Gastrocnemius medialis (tissue), 4 donors: ENCODE measurements around the gene PTPRCAP. TPM values are rescaled to one million over a fixed set of nuclear protein-coding genes. Genes with fewer than 3 reads are reported as not detected.

Experiments
- ATAC-seq, 2 donors: fragments of 150-250 bp; one replicate each; pipeline ENCODE4 v1.9.1; 2016
- DNase-seq, 2 donors: peaks; one replicate each; pipeline ENCODE4 v3.0.0-alpha.2; 2019
- H3K27ac ChIP-seq, 4 donors: fragments of 200-600 bp; sonication (generic); 1 replicate in 1 of 4; 2 replicates in 3 of 4; pipeline ENCODE4 v1.5.1; 2016 to 2018; ENCODE audit warnings: mild to moderate bottlenecking in 2 of 4, moderate library complexity in 1 of 4
- H3K27me3 ChIP-seq, 3 donors: fragments of 200-600 bp; sonication (generic) in 2 of 3; 1 replicate in 1 of 3; 2 replicates in 2 of 3; pipeline versions ENCODE4 v1.5.1 to v1.6.0; 2016 to 2019; ENCODE audit warnings: mild to moderate bottlenecking in 1 of 3, moderate library complexity in 1 of 3
- H3K36me3 ChIP-seq, 2 donors: fragments of 200-600 bp; sonication (generic) in 1 of 2; one replicate each; pipeline ENCODE4 v1.5.1; 2017 to 2018
- H3K4me1 ChIP-seq, 2 donors: fragments of 200-600 bp; sonication (generic) in 1 of 2; one replicate each; pipeline ENCODE4 v1.5.1; 2016 to 2017; ENCODE audit warnings: mild to moderate bottlenecking in 2 of 2
- H3K4me3 ChIP-seq, 4 donors: fragments of 200-600 bp; sonication (generic) in 3 of 4; 1 replicate in 1 of 4; 2 replicates in 3 of 4; pipeline ENCODE4 v1.5.1; 2016 to 2019; ENCODE audit warnings: mild to moderate bottlenecking in 2 of 4
- H3K9me3 ChIP-seq, 3 donors: fragments of 200-600 bp; sonication (generic) in 2 of 3; 1 replicate in 1 of 3; 2 replicates in 2 of 3; pipeline ENCODE4 v1.5.1; 2016 to 2019
- CTCF ChIP-seq, 5 experiments: fragments of 450-650 bp in 3 of 5; fragments of 200-600 bp in 2 of 5; sonication (generic) in 2 of 5; IDR thresholded peaks in 4 of 5; conservative IDR thresholded peaks in 1 of 5; 1 replicate in 4 of 5; 2 replicates in 1 of 5; pipeline ENCODE4 v1.5.1; 2016 to 2019; ENCODE audit warnings: antibody characterized with exemption in 5 of 5, mild to moderate bottlenecking in 3 of 5, moderate library complexity in 3 of 5
- POLR2A ChIP-seq, 2 donors: fragments of 450-650 bp; IDR thresholded peaks; one replicate each; pipeline ENCODE4 v1.6.1; 2017; ENCODE audit warnings: antibody characterized with exemption in 2 of 2, mild to moderate bottlenecking in 2 of 2, moderate library complexity in 2 of 2
- in situ Hi-C, 4 donors: fragments of 200-750 bp; cut with MboI; loops; one replicate each; pipeline versions ENCODE4 v1.15.0 to v1.8.0; 2017; ENCODE audit warnings: low sequenced_read_pairs in 4 of 4
- intact Hi-C: fragments of 100-400 bp; cut with DNase I; formaldehyde crosslinking; loops from one replicate; pipeline ENCODE4 v1.15.1; 2023; ENCODE audit warnings: low total_unique reads
- total RNA-seq, 4 donors: library from RNA; depleted of rRNA; stranded (reverse); fragments of >200 nt; gene quantifications; one replicate each; pipeline versions ENCODE4 v1.1.0 to v1.2.3, GENCODE V29; 2016

PTPRCAP gene
- total RNA-seq, 4 donors from 2014 or later = 0.47 to 1.5 (median 1.3) TPM

GRCh38 chr11:67423891-67424613 is 13.4 kb downstream of the PTPRCAP start:
- Histone ChIP-seq H3K27ac (no peak overlapping the region), H3K27me3 (no peaks in the 10 kb centered on the region), H3K36me3 (no peaks in the 10 kb centered on the region), H3K4me3 (no peak overlapping the region), H3K4me1 (peaks cover 22 to 28% of the 10 kb centered on the region in 2 donors), H3K9me3 (no peaks in the 10 kb centered on the region)
- no peak for TF ChIP-seq CTCF (IDR thresholded peaks at IDR 0.05 in 4 of 5, conservative IDR thresholded peaks at IDR 0.05 in 1 of 5)
- no peak for TF ChIP-seq POLR2A (IDR thresholded peaks at IDR 0.05)
- no peak for ATAC-seq
- no peak for DNase-seq
- in situ Hi-C loops = no loop called here
- intact Hi-C loops = loop anchor here (10.0 kb wide), 2 partner anchors 161 to 1369 kb away; partner anchors contain the start of genes GSTP1 and SF3B2

DNA sequence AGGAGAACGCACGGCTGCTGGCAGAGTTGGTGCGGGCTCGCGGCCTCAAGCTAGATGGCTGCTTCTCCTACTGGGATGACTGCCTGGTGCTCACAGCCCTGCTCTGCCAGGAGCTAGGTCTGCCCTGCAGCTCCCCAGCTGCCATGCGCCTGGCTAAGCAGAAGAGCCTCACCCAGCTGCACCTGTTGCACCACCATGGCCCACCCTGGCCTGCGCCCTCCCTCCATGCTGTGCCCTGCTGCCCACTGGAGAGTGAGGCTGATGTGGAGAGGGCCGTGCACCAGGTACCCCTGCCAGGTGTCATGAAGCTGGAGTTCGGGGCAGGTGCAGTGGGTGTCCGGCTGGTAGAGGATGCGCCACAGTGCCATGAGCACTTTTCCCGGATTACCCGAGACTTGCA is 14.0 kb downstream of the PTPRCAP start:
- H3K4me3 ChIP-seq = no peak overlapping the region
- H3K27me3 ChIP-seq = no peaks in the 10 kb centered on the region
- TF ChIP-seq POLR2A (IDR thresholded peaks at IDR 0.05) (no peak), CTCF (IDR thresholded peaks at IDR 0.05 in 4 of 5, conservative IDR thresholded peaks at IDR 0.05 in 1 of 5) (no peak)
- no peaks in the 10 kb centered on the region for H3K36me3 ChIP-seq
- H3K9me3 ChIP-seq = no peaks in the 10 kb centered on the region
- DNase-seq (no peak), ATAC-seq (no peak)
- intact Hi-C loops (loop anchor here (10.0 kb wide), 2 partner anchors 161 to 1369 kb away; partner anchors contain the start of genes GSTP1 and SF3B2), in situ Hi-C loops (no loop called here)
- H3K4me1 ChIP-seq = peaks cover 27 to 30% of the 10 kb centered on the region in 2 donors
- no peak overlapping the region for H3K27ac ChIP-seq

GRCh38 chr11:67422891-67423290 is 14.6 kb downstream of the PTPRCAP start:
- H3K9me3 ChIP-seq = no peaks in the 10 kb centered on the region
- no peaks in the 10 kb centered on the region for H3K27me3 ChIP-seq
- in situ Hi-C loops = no loop called here
- intact Hi-C loops = loop anchor here (10.0 kb wide), 2 partner anchors 162 to 1368 kb away; partner anchors contain the start of genes GSTP1 and SF3B2
- no peak for ATAC-seq
- no peak for DNase-seq
- peak overlapping the region in 1 of 4 donors; percentile 38 for H3K27ac ChIP-seq
- no peaks in the 10 kb centered on the region for H3K36me3 ChIP-seq
- peaks cover 31 to 36% of the 10 kb centered on the region in 2 donors for H3K4me1 ChIP-seq
- TF ChIP-seq POLR2A (IDR thresholded peaks at IDR 0.05) (no peak), CTCF (IDR thresholded peaks at IDR 0.05 in 4 of 5, conservative IDR thresholded peaks at IDR 0.05 in 1 of 5) (no peak)
- H3K4me3 ChIP-seq = no peak overlapping the region

DNA sequence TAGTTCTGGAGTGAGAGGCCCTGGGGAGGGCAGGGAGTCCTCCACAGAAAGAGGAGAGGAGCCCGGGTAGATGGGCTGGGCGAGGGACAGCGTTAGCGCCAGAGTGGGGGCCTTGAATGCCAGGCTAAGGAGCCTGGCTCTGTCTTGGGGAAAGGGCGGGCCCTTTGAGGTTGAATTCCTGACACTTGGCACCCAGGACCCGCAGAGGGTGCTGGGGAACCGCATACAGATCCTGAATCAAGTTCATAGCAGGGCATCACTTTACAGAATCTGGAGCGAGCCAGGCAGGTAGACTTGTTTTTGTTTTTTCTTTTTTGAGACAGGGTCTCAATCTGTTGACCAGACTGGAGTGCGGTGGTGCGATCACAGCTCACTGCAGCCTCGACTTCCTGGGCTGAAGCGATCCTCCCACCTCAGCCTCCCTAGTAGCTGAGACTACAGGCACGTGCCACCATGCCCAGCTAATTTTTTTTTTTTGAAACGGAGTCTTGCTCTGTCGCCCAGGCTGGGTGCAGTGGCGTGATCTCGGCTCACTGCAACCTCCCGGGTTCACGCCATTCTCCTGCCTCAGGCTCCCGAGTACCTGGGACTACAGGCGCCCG is 16.0 kb downstream of the PTPRCAP start:
- H3K4me3 ChIP-seq = peak overlapping the region in 3 of 4 donors; percentile 21 to 77 (median 59)
- H3K36me3 ChIP-seq = no peaks in the 10 kb centered on the region
- H3K9me3 ChIP-seq = no peaks in the 10 kb centered on the region
- H3K4me1 ChIP-seq = peaks cover 38 to 43% of the 10 kb centered on the region in 2 donors
- DNase-seq (no peak), ATAC-seq (no peak)
- peak overlapping the region; percentile 78 to 97 (median 87) for H3K27ac ChIP-seq
- no peaks in the 10 kb centered on the region for H3K27me3 ChIP-seq
- intact Hi-C loops = loop anchor here (1.0 to 10.0 kb wide), 3 partner anchors 19 to 1367 kb away; partner anchors contain the start of genes GSTP1 and SF3B2
- in situ Hi-C loops = no loop called here
- TF ChIP-seq CTCF (IDR thresholded peaks at IDR 0.05 in 4 of 5, conservative IDR thresholded peaks at IDR 0.05 in 1 of 5) (no peak), POLR2A (IDR thresholded peaks at IDR 0.05) (no peak)
